OCI-LY3 (cell line): ENCODE data around the gene C18orf63.

Experiments used
- EZH2phosphoT487 ChIP-seq: fragments of 200-600 bp; shearing (Covaris generic); IDR thresholded peaks from 2 replicates; pipeline ENCODE4 v1.6.1; 2018; ENCODE audit warnings: antibody characterized with exemption, mixed run types, low read depth
- TF ChIP-seq, protein P1 (sequence below): fragments of 200-600, 300-600 bp; sonication (generic); IDR thresholded peaks from 2 replicates; pipeline ENCODE4 v1.5.1; 2014; ENCODE audit warnings: antibody characterized with exemption, low read length, low read depth

DNA sequence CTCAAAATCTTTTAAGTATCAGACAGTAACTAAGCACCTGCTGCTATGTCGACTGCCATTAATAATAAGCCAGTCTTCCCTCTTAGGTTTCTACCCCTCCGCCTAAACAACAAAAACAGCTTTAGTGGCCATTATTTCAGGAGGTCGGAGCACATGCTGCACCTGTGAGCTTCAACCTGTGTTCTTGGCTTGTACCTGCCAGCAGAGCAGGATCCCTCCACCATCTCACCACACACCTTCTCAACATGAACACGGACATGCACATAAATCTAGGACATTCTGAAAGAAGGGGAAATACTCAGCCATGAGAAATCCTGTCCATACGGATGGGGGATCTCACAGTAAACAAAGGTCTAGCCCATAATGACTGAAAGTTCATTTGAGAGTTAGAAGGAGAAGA lies 27.6 kb upstream of the C18orf63 start:
- TF ChIP-seq, protein P1, sequence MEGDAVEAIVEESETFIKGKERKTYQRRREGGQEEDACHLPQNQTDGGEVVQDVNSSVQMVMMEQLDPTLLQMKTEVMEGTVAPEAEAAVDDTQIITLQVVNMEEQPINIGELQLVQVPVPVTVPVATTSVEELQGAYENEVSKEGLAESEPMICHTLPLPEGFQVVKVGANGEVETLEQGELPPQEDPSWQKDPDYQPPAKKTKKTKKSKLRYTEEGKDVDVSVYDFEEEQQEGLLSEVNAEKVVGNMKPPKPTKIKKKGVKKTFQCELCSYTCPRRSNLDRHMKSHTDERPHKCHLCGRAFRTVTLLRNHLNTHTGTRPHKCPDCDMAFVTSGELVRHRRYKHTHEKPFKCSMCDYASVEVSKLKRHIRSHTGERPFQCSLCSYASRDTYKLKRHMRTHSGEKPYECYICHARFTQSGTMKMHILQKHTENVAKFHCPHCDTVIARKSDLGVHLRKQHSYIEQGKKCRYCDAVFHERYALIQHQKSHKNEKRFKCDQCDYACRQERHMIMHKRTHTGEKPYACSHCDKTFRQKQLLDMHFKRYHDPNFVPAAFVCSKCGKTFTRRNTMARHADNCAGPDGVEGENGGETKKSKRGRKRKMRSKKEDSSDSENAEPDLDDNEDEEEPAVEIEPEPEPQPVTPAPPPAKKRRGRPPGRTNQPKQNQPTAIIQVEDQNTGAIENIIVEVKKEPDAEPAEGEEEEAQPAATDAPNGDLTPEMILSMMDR = no peak
- no peak for TF ChIP-seq EZH2phosphoT487
